ENCODE results near the gene CDH3.

The CDH3 gene

GRCh38 chr16:68636064-68636560 is 9.0 kb upstream of the CDH3 start:
- no peaks in the 10 kb centered on the region for H3K36me3 ChIP-seq (ENCODE audit: control insufficient read depth, low read length)
- no peaks in the 10 kb centered on the region for H3K27me3 ChIP-seq (ENCODE audit: control insufficient read depth, low read length)
- H3F3A ChIP-seq (ENCODE audit: control insufficient read depth, insufficient read depth) = no peaks in the 10 kb centered on the region
- no peak overlapping the region for H3K4me3 ChIP-seq (ENCODE audit: low read length)
- no peaks in the 10 kb centered on the region for H3K9me2 ChIP-seq (replicated peaks; ENCODE audit: control insufficient read depth, low read length)
- no peak overlapping the region for H3K27ac ChIP-seq (ENCODE audit: low read depth, low read length)
- H3K4me2 ChIP-seq (ENCODE audit: low read length) = no peak overlapping the region
- TF ChIP-seq, protein P1, sequence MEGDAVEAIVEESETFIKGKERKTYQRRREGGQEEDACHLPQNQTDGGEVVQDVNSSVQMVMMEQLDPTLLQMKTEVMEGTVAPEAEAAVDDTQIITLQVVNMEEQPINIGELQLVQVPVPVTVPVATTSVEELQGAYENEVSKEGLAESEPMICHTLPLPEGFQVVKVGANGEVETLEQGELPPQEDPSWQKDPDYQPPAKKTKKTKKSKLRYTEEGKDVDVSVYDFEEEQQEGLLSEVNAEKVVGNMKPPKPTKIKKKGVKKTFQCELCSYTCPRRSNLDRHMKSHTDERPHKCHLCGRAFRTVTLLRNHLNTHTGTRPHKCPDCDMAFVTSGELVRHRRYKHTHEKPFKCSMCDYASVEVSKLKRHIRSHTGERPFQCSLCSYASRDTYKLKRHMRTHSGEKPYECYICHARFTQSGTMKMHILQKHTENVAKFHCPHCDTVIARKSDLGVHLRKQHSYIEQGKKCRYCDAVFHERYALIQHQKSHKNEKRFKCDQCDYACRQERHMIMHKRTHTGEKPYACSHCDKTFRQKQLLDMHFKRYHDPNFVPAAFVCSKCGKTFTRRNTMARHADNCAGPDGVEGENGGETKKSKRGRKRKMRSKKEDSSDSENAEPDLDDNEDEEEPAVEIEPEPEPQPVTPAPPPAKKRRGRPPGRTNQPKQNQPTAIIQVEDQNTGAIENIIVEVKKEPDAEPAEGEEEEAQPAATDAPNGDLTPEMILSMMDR (IDR thresholded peaks at IDR 0.05; ENCODE audit: low read depth, low read length, poor library complexity, severe bottlenecking) = no peak
- TF ChIP-seq EZH2phosphoT487 (IDR thresholded peaks at IDR 0.05; ENCODE audit: borderline replicate concordance, low read length) = no peak
- H3K4me1 ChIP-seq (ENCODE audit: control insufficient read depth, low read length) = no peaks in the 10 kb centered on the region
- H3K79me2 ChIP-seq (ENCODE audit: control insufficient read depth, low read length) = no peaks in the 10 kb centered on the region
- H4K20me1 ChIP-seq (ENCODE audit: control insufficient read depth, insufficient read depth, low read depth, low read length) = no peaks in the 10 kb centered on the region
- no peaks in the 10 kb centered on the region for H3K9me3 ChIP-seq (ENCODE audit: control insufficient read depth, insufficient read depth, low read length)

DNA sequence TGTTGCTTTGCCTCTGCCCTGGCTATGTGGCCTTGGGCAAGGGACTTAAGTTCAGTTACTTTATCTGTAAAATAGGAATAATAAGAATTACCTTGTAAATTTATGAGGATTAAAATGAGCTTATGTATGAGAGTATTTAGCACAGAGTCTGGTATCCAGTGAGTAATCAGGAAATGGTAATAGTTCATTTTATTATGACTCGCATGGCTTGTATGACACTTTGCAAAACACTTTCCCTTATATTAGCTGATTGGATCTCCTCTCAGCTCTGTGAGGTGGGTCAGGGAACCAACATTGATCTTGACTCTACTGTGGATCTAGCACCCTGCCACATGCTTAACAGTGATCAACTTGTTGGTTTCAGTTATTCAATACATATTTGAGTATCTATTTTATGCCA is 8.3 kb upstream of the CDH3 start:
- Histone ChIP-seq H3K4me2 (ENCODE audit: low read length) (no peak overlapping the region), H3K4me3 (ENCODE audit: low read length) (no peak overlapping the region)
- TF ChIP-seq, protein P1 (IDR thresholded peaks at IDR 0.05; ENCODE audit: low read depth, low read length, poor library complexity, severe bottlenecking) = no peak
- no peak for TF ChIP-seq EZH2phosphoT487 (IDR thresholded peaks at IDR 0.05; ENCODE audit: borderline replicate concordance, low read length)

GRCh38 chr16:68640972-68641371 is 4.1 kb upstream of the CDH3 start:
- TF ChIP-seq, protein P1 (IDR thresholded peaks at IDR 0.05; ENCODE audit: low read depth, low read length, poor library complexity, severe bottlenecking) = no peak
- TF ChIP-seq EZH2phosphoT487 (IDR thresholded peaks at IDR 0.05; ENCODE audit: borderline replicate concordance, low read length) = no peak
- Histone ChIP-seq H3K36me3 (ENCODE audit: control insufficient read depth, low read length) (no peaks in the 10 kb centered on the region), H3K79me2 (ENCODE audit: control insufficient read depth, low read length) (no peaks in the 10 kb centered on the region), H3K27me3 (ENCODE audit: control insufficient read depth, low read length) (peaks cover 26% of the 10 kb centered on the region), H3K4me3 (ENCODE audit: low read length) (no peak overlapping the region), H3K9me3 (ENCODE audit: control insufficient read depth, insufficient read depth, low read length) (no peaks in the 10 kb centered on the region), H3K4me2 (ENCODE audit: low read length) (no peak overlapping the region), H3F3A (ENCODE audit: control insufficient read depth, insufficient read depth) (no peaks in the 10 kb centered on the region), H3K4me1 (ENCODE audit: control insufficient read depth, low read length) (peaks cover 13% of the 10 kb centered on the region), H3K9me2 (replicated peaks; ENCODE audit: control insufficient read depth, low read length) (no peaks in the 10 kb centered on the region), H3K27ac (ENCODE audit: low read depth, low read length) (no peak overlapping the region), H4K20me1 (ENCODE audit: control insufficient read depth, insufficient read depth, low read depth, low read length) (no peaks in the 10 kb centered on the region)

More for the DNA sequence above, 8.3 kb upstream of the CDH3 start:
- Histone ChIP-seq H3K4me1 (ENCODE audit: control insufficient read depth, low read length) (no peaks in the 10 kb centered on the region), H3K9me3 (ENCODE audit: control insufficient read depth, insufficient read depth, low read length) (no peaks in the 10 kb centered on the region), H3F3A (ENCODE audit: control insufficient read depth, insufficient read depth) (no peaks in the 10 kb centered on the region), H4K20me1 (ENCODE audit: control insufficient read depth, insufficient read depth, low read depth, low read length) (no peaks in the 10 kb centered on the region), H3K27me3 (ENCODE audit: control insufficient read depth, low read length) (no peaks in the 10 kb centered on the region), H3K36me3 (ENCODE audit: control insufficient read depth, low read length) (no peaks in the 10 kb centered on the region), H3K27ac (ENCODE audit: low read depth, low read length) (no peak overlapping the region), H3K79me2 (ENCODE audit: control insufficient read depth, low read length) (no peaks in the 10 kb centered on the region), H3K9me2 (replicated peaks; ENCODE audit: control insufficient read depth, low read length) (no peaks in the 10 kb centered on the region)

All from DOHH2 (cell line).